Right lobe of liver (tissue), 6 donors: Measurements from ENCODE around the gene TTC7B. TPM values are rescaled to one million over a fixed set of nuclear protein-coding genes. Genes with fewer than 3 reads are reported as not detected.
A peak's percentile ranks its signal among the peaks of the same experiment; 100 is the strongest.
"Not testable (repeated sequence)": the region's sequence is repeated elsewhere in the genome, so short reads cannot be mapped to it uniquely, and the experiment has no call there.

ENCODE experiments used
- ATAC-seq, 4 donors: fragments of 200-7000 bp; cut with Tn5 transposase; one replicate each; pipeline ENCODE4 v1.9.1; 2020; ENCODE audit warnings: mild to moderate bottlenecking in 4 of 4, moderate library complexity in 4 of 4
- DNase-seq, 3 donors: peaks; one replicate each; pipeline ENCODE4 v3.0.0-alpha.2; 2020
- H3K27ac ChIP-seq, 3 donors: fragments of 200-600 bp; one replicate each; pipeline ENCODE4 v1.8.0; 2022
- H3K27me3 ChIP-seq, 2 donors: fragments of 200-600 bp; one replicate each; pipeline ENCODE4 v1.8.0; 2022
- H3K36me3 ChIP-seq, 4 donors: fragments of 200-600 bp; sonication (generic) in 1 of 4; one replicate each; pipeline versions ENCODE4 v1.5.1 to v1.8.0; 2017 to 2022; ENCODE audit warnings: control low read depth in 1 of 4
- H3K4me1 ChIP-seq, 4 donors: fragments of 200-600 bp; sonication (generic) in 1 of 4; one replicate each; pipeline versions ENCODE4 v1.5.1 to v1.8.0; 2017 to 2022; ENCODE audit warnings: control low read depth in 1 of 4
- H3K4me3 ChIP-seq, 3 donors: fragments of 200-600 bp; one replicate each; pipeline ENCODE4 v1.8.0; 2022
- H3K9me3 ChIP-seq, 4 donors: fragments of 200-600 bp; sonication (generic) in 1 of 4; one replicate each; pipeline versions ENCODE4 v1.5.1 to v1.8.0; 2017 to 2022; ENCODE audit warnings: control low read depth in 1 of 4
- CTCF ChIP-seq, 4 donors: fragments of 200-600 bp in 3 of 4; fragments of 450-650 bp in 1 of 4; IDR thresholded peaks; one replicate each; pipeline versions ENCODE4 v1.5.1 to v1.8.0; 2016 to 2022; ENCODE audit warnings: antibody characterized with exemption in 4 of 4, mild to moderate bottlenecking in 2 of 4
- POLR2A ChIP-seq: fragments of 450-650 bp; IDR thresholded peaks from one replicate; pipeline ENCODE4 v1.6.1; 2017; ENCODE audit warnings: antibody characterized with exemption, mild to moderate bottlenecking
- WGBS: methylation state at CpG from one replicate; pipeline ENCODE4 v1.1.6; 2018; ENCODE audit warnings: low coverage, low lambda C conversion rate; ENCODE audit not compliant: insufficient coverage; ENCODE audit errors: missing lambda C conversion rate; 5-methylcytosine and 5-hydroxymethylcytosine counted together
- intact Hi-C, 2 donors: fragments of 100-400 bp; cut with DNase I; formaldehyde crosslinking; loops; one replicate each; pipeline versions ENCODE4 v1.11.2 to v1.14.1; 2022
- total RNA-seq, 6 experiments: library from RNA; depleted of rRNA in 2 of 6; stranded (reverse); fragments of >200 nt in 2 of 6; fragmentation: NEBNext Ultra II Directional in 3 of 6; extraction: Animal tissue kit (Norgen Biotek cat#: 25700) in 3 of 6; gene quantifications; one replicate each; pipeline versions ENCODE4 v1.1.0 to v1.2.4, GENCODE V29; 2016 to 2023
- donor health status: DM: no; HTN: yes; CAD: no.
- donor health status: DM: no; HTN: no; CAD: no.
- donor health status: DM: no; HTN: no; CAD: no.
- donor health status: DM: no; HTN: yes; CAD: no.
- donor health status: DM: no; HTN: yes; CAD: no.

TTC7B gene
- total RNA-seq, 6 experiments from 2014 or later = 18.4 to 56.1 (median 37.5) TPM

- Histone ChIP-seq H3K36me3 (no peaks in the 10 kb centered on the region), H3K27ac (peak overlapping the region; percentile 22 to 60 (median 47)), H3K27me3 (no peaks in the 10 kb centered on the region), H3K4me1 (no peaks in the 10 kb centered on the region), H3K4me3 (no peak overlapping the region), H3K9me3 (no peaks in the 10 kb centered on the region)
- TF ChIP-seq POLR2A (no peak), CTCF (IDR thresholded peaks at IDR 0.05) (no peak)
- WGBS = 87% methylated on average over 3 of the region's 3 CpGs
- ATAC-seq = no peak
- intact Hi-C loops = no loop called here
- no peak for DNase-seq
These were observed 23.6 kb upstream of the TTC7B start for GRCh38 chr14:90839889-90840266.

GRCh38 chr14:90839024-90839888 is 23.0 kb upstream of the TTC7B start:
- no peak for TF ChIP-seq CTCF (IDR thresholded peaks at IDR 0.05)
- no peak for TF ChIP-seq POLR2A
- H3K27me3 ChIP-seq = no peaks in the 10 kb centered on the region
- no peaks in the 10 kb centered on the region for H3K9me3 ChIP-seq
- intact Hi-C loops = no loop called here
- peak overlapping the region; percentile 22 to 60 (median 47) for H3K27ac ChIP-seq
- 80% methylated on average over 6 of the region's 10 CpGs for WGBS
- no peaks in the 10 kb centered on the region for H3K4me1 ChIP-seq
- ATAC-seq (peak; percentile 71 to 74 (median 74)), DNase-seq (no peak)
- H3K4me3 ChIP-seq = no peak overlapping the region
- H3K36me3 ChIP-seq = no peaks in the 10 kb centered on the region

GRCh38 chr14:90838531-90838930 is 22.3 kb upstream of the TTC7B start:
- ATAC-seq = not testable (repeated sequence)
- peak overlapping the region; percentile 14 to 60 (median 47) for H3K27ac ChIP-seq

GRCh38 chr14:90837355-90837754 is 21.1 kb upstream of the TTC7B start:
- Histone ChIP-seq H3K27ac (no peak overlapping the region), H3K27me3 (no peaks in the 10 kb centered on the region), H3K9me3 (no peaks in the 10 kb centered on the region), H3K36me3 (no peaks in the 10 kb centered on the region), H3K4me3 (no peak overlapping the region), H3K4me1 (no peaks in the 10 kb centered on the region)
- DNase-seq (no peak), ATAC-seq (no peak)
- WGBS = 97% methylated on average over 7 of the region's 9 CpGs
- no peak for TF ChIP-seq CTCF (IDR thresholded peaks at IDR 0.05)
- TF ChIP-seq POLR2A = no peak
- intact Hi-C loops = no loop called here

More at GRCh38 chr14:90838531-90838930, 22.3 kb upstream of the TTC7B start:
- H3K36me3 ChIP-seq, intact Hi-C loops, DNase-seq, H3K9me3 ChIP-seq, H3K4me1 ChIP-seq, H3K27me3 ChIP-seq, H3K4me3 ChIP-seq: not testable (repeated sequence)
- 64% methylated on average over 8 of the region's 8 CpGs for WGBS

- Histone ChIP-seq H3K36me3 (no peaks in the 10 kb centered on the region), H3K4me1 (no peaks in the 10 kb centered on the region), H3K4me3 (no peak overlapping the region), H3K27ac (no peak overlapping the region), H3K9me3 (no peaks in the 10 kb centered on the region), H3K27me3 (no peaks in the 10 kb centered on the region)
- DNase-seq (no peak), ATAC-seq (no peak)
- intact Hi-C loops = no loop called here
- 58% methylated on average over 4 of the region's 7 CpGs for WGBS
- TF ChIP-seq CTCF (IDR thresholded peaks at IDR 0.05) (no peak), POLR2A (no peak)
These were observed 20.4 kb upstream of the TTC7B start for GRCh38 chr14:90836692-90837063.
